SKM-1 (cell line): Measurements from ENCODE around the gene RGS2.

ENCODE experiments used
- DNase-seq: peaks from one replicate; lab custom pipeline; 2025; ENCODE audit not compliant: unreplicated experiment; lab: John Stamatoyannopoulos, UW

RGS2 gene

GRCh38 chr1:192808518-192809306 is at the start of gene RGS2:
RGS2 (plus strand) TSS chr1:192809039; CDS start chr1:192809072, 33 bp downstream.
- DNase-seq, result peak; percentile 89

- DNase-seq, result no peak
Observed at GRCh38 chr1:192759104-192759503, 49.7 kb upstream of the RGS2 start.

- DNase-seq, result no peak
Observed at GRCh38 chr1:192762265-192762664, 46.6 kb upstream of the RGS2 start.

GRCh38 chr1:192763243-192763642 is 45.6 kb upstream of the RGS2 start:
- DNase-seq, result no peak

- no peak for DNase-seq
Observed at GRCh38 chr1:192763756-192764155, 45.1 kb upstream of the RGS2 start.

GRCh38 chr1:192764675-192765074 is 44.2 kb upstream of the RGS2 start:
- no peak for DNase-seq

GRCh38 chr1:192766009-192766625 is 42.7 kb upstream of the RGS2 start:
- no peak for DNase-seq

GRCh38 chr1:192766876-192767275 is 42.0 kb upstream of the RGS2 start:
- no peak for DNase-seq

GRCh38 chr1:192767798-192768197 is 41.0 kb upstream of the RGS2 start:
- DNase-seq, result no peak

- no peak for DNase-seq
Observed at GRCh38 chr1:192768463-192768862, 40.4 kb upstream of the RGS2 start.

- DNase-seq, result no peak
Observed at GRCh38 chr1:192771341-192771740, 37.5 kb upstream of the RGS2 start.

GRCh38 chr1:192775631-192776030 is 33.2 kb upstream of the RGS2 start:
- no peak for DNase-seq

- DNase-seq, result no peak
Observed at GRCh38 chr1:192776206-192776605, 32.6 kb upstream of the RGS2 start.

GRCh38 chr1:192776998-192777397 is 31.8 kb upstream of the RGS2 start:
- DNase-seq, result no peak

GRCh38 chr1:192783791-192784190 is 25.0 kb upstream of the RGS2 start:
- DNase-seq, result no peak

- no peak for DNase-seq
Observed at GRCh38 chr1:192784397-192784796, 24.4 kb upstream of the RGS2 start.

- no peak for DNase-seq
Observed at GRCh38 chr1:192786576-192786975, 22.3 kb upstream of the RGS2 start.

- DNase-seq, result no peak
Observed at GRCh38 chr1:192787914-192788585, 20.8 kb upstream of the RGS2 start.

- no peak for DNase-seq
Observed at GRCh38 chr1:192789871-192790270, 19.0 kb upstream of the RGS2 start.

- no peak for DNase-seq
Observed at GRCh38 chr1:192792628-192793027, 16.2 kb upstream of the RGS2 start.

GRCh38 chr1:192793983-192794767 is 14.7 kb upstream of the RGS2 start:
- DNase-seq, result no peak

- no peak for DNase-seq
Observed at GRCh38 chr1:192794768-192795035, 14.1 kb upstream of the RGS2 start.
